ENCODE data around the gene MESP2.
A peak's percentile ranks its signal among the peaks of the same experiment; 100 is the strongest.

MESP2 gene, protein sequence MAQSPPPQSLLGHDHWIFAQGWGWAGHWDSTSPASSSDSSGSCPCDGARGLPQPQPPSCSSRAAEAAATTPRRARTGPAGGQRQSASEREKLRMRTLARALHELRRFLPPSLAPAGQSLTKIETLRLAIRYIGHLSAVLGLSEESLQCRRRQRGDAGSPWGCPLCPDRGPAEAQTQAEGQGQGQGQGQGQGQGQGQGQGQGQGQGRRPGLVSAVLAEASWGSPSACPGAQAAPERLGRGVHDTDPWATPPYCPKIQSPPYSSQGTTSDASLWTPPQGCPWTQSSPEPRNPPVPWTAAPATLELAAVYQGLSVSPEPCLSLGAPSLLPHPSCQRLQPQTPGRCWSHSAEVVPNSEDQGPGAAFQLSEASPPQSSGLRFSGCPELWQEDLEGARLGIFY

DNA sequence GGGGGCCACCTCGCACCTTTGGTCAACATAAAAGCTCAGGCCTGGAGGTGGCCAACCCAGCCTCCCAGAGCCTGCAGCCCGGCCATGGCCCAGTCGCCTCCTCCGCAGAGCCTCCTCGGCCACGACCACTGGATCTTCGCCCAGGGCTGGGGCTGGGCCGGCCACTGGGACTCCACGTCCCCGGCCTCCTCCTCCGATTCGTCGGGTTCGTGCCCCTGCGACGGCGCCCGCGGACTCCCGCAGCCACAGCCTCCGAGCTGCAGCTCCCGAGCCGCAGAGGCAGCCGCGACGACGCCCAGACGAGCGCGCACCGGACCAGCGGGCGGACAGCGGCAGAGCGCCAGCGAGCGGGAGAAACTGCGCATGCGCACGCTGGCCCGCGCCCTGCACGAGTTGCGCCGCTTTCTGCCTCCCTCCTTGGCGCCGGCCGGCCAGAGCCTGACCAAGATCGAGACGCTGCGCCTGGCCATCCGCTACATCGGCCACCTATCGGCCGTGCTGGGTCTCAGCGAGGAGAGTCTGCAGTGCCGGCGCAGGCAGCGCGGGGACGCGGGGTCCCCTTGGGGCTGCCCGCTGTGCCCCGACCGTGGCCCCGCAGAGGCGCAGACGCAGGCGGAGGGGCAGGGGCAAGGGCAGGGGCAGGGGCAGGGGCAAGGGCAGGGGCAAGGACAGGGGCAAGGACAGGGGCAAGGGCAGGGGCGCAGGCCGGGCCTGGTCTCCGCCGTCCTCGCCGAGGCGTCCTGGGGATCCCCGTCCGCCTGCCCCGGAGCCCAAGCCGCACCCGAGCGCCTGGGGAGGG is at the start of gene MESP2:
Gene MESP2, plus strand, starts transcription at position 59 of the 799 bp plus-strand sequence. Its CDS starts 26 bp downstream, at position 85.
- DNase-seq, result peak; percentile 36

DNA sequence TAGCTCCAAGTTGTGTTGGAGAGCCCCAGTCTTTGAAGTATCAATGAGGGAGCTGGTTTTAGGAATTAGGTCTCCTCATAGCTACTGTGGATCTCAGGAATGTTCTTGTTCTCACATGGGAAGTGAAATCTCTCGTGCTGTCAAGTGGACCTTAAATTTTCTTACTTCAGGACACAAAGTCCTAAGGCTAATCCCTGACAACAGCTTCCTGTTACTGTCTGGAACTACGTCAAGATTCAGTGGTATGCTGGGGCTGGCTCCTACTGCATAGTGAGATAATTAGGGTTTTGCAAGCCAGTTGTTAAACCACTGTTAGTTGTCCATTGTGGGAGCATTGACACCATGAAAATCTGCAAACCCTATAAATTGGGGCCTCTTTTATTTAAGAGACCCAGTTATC is 47.9 kb upstream of the MESP2 start:
- DNase-seq, result no peak

DNA sequence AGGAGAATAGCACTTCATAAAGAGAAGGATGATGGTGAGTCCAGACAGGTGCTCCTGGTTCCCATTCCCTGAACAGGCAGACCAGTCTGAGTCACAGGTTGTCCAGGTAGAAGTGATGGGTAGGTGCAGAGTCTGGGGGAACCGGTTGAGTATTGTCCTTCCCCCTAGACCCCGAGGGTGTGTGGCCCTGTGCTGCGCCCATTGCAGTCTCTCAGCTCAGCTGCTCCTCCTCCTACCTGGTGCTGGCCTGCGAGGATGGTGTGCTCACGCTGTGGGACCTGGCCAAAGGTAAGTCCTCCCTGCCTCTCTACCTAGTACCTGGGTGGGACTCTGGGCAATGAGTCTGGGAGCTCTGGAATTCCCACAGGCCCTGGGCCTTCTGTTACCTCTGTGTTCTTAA is 44.9 kb upstream of the MESP2 start:
- DNase-seq, result no peak

DNA sequence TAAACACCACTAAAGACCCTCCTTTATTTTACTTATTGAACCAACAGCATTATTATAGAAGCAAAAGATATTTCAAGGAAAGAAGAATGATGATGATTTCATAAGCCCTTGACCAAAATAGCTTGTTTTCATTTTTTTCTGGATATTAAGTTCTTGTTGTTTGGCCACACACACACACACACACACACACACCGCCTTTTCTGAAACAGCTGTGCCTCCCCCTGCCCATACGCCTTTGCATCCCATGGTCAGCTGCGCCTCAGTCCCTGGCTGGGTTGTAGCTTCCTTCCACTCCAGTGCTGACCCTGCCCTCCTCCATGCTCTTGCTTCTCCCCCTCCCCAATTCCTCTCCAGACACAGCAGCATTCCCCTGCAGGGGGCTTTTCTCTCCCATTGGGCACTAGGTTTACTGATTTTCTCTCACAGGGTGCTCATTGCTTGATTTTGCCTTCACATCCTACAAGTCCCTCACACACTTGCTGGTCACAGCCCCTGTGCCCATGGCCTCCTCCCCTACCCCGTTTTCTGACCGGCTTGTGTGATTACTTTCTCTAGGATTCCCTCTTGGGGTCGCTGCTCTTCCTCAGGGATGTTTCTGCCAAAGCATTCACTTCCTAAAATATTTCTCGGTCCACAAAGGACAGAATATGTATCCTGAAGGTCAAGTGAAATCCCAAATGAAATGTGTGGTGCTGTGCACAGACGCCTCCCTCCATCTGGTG is 43.5 kb upstream of the MESP2 start:
- DNase-seq, result no peak

DNA sequence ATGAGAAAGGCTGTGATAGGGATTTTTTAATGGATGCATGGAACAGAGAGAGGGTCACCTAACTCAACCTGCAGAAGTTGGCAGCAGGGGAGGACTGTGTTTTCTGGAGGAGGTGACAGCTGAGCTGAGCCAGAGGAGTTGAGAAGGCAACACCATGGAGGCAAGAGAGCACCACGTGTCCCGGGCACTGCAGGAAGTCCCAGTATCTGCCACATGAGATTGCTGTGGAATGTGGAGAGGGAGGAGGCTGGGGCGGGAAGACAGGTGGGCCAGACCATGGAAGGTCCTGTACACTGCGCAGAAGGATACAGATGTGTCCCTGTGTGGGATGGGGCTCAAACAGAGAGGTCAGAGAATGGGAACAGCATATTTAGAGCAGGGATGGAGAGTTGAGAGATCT is 40.4 kb upstream of the MESP2 start:
- no peak for DNase-seq

DNA sequence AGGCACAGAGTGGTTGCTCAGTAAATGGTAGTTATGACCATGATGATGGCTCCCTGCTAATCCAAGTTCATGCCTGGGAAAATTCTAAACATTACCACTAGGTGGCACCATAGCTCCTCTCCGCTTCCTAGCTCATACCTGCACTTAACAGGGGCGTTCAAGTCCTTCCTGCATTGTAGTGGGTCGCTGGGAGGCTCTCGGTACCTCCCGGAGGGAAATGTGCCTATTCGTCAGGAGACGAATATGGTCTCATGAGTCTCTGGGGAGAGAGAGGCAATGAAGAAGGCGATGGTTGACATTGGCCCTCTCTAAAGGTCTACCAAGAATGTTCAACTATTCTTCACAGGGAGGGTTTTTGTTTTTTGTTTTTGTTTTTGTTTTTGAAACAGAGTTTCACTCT is 36.0 kb upstream of the MESP2 start:
- peak; percentile 44 for DNase-seq

DNA sequence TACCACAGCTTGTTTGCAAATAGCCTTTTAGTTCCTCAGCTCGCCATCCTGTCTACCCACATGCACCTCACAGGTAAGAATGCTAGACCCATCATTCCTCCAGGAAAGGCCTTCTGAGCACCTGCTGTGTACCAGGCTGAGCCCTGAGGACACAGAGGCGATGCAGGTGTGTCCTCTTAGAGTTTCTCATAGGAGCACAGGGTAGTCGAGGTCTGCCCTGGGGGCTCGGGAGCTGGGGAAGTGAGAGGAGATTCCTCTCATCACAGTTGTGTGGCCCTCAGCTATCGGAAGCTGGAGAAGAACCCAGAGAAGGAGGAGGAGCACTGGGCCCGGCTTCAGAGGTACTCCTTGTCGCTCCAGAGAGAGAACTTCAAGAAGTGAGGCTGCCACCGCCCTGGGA is 33.1 kb upstream of the MESP2 start:
- DNase-seq, result no peak

GRCh38 chr15:89743594-89743993 is 32.5 kb upstream of the MESP2 start:
- DNase-seq, result no peak

DNA sequence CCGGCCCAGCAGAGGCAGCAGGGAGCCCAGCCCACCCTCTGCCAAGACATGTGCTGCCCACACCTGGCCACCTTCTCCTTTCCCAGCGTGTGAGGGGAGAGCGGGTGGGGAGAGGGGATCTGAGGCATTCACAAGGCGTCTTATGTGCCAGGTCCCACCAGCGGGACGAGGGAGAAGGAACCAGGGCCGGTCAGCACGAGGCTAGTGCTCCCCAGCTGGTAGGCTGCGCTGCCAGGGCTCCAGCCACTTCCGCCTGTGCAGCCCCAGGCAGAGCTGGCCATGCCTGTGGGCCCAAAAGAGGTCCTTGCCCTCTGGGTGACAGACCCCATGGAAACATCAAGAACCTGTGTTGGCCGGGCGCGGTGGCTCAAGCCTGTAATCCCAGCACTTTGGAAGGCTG is 31.0 kb upstream of the MESP2 start:
- no peak for DNase-seq

- DNase-seq, result no peak
Observed at GRCh38 chr15:89745768-89746167, 30.4 kb upstream of the MESP2 start.

GRCh38 chr15:89746386-89746780 is 29.7 kb upstream of the MESP2 start:
- no peak for DNase-seq

GRCh38 chr15:89747708-89748682 is 28.1 kb upstream of the MESP2 start:
- DNase-seq, result no peak

DNA sequence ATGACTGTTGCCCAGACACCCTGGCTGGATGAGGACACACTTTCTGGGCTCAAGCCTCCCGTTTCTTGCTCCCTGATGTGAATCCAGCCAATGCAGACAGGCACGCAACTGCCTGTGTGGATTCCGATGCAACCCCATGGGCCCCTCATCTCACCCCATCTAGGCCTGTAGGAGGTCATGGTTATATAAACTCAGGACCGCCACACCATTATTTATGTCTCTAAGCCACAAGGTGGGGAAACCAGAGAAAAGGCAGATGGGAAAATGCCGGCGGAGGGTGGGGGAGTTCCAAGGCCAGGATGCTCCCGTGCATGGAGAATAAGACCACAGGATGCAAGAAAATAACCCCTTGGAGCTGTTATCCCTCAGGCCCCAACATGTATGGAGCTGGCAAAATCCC is 27.1 kb upstream of the MESP2 start:
- DNase-seq, result no peak

DNA sequence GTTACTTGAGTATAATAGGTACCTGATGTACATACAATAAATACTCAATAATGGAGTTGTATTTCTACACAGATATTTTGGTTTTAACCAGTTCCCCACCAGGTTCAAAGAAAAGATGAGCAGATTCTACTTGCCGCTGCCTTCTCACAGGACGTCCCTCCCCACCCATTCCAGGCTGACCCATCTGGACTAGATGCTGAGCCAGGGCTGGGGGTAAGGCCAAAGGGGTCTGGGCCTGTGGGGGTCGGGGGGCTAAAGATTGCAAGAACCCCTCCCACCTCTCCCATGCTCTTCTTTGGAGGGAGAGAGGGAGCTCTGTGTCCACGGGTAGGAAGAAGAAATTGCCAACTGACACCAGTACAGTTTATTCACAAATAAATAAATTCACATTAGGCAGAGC is 26.6 kb upstream of the MESP2 start:
- no peak for DNase-seq

DNA sequence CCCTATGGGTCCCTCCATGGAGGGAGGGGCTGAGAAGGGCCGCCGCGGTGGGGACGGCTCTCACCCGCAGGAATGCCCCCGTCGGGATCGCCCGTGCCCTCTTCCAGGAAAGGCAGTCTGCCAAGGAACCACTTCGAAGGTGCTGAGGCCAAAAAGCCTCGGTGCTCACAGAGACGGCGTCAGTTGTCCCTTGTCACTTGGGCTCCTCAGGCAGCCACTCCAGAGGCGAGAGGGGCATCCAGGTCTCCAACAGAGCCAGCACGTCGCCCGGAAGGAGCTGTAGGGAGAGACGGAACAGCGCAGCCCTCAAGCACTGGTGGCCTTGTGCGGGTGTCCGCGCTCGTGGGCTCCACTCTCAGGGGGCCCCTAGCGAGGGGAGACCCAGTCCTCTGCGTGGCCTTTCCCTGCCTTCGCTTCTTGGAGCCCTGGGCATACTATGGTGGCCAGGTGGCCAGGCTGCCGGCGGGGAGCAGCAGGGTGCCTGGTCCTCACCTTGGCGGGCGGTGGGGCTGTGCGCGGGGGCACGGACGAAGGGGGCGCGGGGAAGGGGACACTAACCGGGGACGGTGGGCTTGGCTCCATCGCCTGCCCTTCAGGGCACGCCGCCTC is 26.1 kb upstream of the MESP2 start:
- DNase-seq, result no peak

DNA sequence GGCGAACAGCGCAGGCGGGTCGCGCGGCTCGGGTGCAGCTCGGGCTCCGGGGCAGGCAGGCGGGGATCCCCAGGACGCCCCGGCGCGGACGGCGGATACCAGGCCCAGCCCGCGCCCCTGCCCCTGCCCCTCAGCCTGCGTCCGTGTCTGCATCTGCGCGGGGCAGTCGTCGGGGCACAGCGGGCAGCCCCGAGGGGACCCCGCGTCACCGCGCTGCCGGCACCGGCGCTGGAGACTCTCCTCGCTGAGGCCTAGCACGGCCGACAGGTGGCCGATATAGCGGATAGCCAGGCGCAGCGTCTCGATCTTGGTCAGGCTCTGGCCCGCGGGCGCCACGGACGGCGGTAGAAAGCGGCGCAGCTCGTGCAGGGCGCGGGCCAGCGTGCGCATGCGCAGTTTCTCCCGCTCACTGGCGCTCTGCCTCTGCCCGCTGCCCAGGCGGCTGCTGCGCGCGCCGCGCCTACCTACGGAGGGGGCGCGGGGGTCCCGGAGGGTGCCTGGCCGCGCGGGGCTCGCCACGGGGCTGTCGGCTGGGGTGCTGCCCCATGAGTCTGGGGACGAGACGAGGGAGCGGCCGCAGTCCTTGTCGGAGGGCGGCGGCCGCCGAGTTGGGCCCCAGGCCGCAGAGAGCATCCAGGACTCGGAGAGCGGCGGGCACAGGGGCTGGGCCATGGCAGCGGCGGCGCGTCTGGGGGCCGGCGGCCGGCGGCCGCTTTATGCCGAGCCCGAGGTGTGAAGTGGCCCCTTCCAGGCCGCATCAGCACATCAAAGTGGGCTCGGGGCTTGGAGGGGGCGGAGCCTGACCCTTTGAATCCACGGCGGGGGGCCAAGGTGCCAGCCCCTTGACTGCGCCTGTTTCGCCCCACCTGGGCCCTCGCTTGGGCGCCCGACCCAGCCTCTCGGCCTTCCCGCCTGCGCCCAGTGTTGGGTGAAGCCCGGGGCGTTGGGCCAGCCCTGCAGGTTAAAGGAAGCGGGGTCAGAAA is 25.3 kb upstream of the MESP2 start, which contains the start of gene MESP1:
Gene MESP1, minus strand, starts transcription at position 690 of the 983 bp plus-strand sequence. Its CDS starts 18 bp downstream, at position 672.
- peak; percentile 76 for DNase-seq

GRCh38 chr15:89751748-89752147 is 24.4 kb upstream of the MESP2 start:
- no peak for DNase-seq

DNA sequence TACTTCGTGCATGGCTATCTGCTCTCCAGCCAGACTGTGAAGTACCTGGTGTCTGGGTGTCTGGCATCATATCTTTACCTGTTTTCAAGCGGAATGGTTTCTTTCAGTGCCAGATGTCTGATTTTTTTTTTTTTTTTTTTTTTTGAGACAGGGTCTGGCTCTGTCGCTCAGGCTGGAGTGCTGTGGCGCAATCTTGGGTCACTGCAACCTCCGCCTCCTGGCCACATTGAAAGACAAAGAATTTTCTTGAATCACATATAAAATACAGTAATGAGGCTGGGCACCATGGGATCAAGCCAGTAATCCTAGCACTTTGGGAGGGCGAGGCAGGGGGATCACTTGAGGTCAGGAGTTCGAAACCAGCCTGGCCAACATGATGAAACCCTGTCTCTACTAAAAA is 22.3 kb upstream of the MESP2 start:
- DNase-seq, result no peak

DNA sequence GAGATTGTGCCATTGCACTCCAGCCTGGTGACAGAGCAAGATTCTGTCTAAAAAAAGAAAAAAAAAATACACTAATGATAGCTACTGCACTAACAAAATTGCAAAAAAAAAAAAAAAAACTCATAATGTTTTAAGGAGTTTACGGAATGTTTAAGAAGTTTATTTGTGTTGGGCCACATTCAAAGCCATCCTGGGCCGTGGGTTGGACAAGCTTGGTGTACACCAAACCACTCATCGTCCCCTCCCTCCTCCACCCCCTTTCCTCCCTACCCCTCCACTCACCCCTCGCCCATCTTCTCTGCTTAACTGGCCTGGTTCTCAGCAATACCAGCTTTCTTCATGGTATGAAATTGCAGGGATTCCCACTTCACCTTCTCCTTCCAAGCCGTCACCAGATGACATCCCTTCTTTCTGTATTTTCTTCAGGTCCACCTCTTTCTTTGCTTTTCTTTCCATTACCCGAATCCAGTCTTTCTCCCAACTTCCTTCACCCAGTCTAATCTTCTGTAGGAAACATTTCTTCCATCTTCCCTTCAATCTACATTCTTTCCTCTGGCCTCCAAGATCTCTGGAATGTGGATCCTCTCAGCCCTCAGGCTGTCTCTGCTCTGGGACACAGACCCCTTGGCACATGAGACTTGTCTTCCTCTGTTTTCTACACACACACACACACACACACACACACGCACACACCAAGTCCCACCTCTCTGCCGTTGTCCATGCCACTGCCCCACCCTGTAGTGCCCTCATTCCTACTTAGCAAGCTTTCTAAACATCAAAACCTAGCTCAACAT is 21.6 kb upstream of the MESP2 start:
- no peak for DNase-seq

DNA sequence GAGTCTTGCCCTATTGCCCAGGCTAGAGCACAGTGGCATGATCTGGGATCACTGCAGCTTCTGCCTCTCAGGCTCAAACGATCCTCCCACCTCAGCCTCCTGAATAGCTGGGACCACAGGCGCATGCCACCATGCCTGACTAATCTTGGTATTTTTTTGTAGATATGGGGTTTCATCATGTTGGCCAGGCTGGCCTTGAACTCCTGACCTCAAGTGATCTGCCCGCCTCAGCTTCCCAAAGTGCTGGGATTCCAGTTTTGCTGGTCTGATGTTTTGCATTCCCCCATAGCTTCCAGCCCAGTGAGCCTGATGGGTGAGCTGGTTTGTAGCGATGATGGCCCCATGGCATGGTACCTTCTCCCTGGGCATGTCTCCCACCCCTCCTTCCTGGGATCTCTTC is 20.4 kb upstream of the MESP2 start:
- DNase-seq, result no peak

Data from NCI-H1048 (cell line).